ENCODE measurements around the gene NT5DC4.

- TF ChIP-seq, protein P1, sequence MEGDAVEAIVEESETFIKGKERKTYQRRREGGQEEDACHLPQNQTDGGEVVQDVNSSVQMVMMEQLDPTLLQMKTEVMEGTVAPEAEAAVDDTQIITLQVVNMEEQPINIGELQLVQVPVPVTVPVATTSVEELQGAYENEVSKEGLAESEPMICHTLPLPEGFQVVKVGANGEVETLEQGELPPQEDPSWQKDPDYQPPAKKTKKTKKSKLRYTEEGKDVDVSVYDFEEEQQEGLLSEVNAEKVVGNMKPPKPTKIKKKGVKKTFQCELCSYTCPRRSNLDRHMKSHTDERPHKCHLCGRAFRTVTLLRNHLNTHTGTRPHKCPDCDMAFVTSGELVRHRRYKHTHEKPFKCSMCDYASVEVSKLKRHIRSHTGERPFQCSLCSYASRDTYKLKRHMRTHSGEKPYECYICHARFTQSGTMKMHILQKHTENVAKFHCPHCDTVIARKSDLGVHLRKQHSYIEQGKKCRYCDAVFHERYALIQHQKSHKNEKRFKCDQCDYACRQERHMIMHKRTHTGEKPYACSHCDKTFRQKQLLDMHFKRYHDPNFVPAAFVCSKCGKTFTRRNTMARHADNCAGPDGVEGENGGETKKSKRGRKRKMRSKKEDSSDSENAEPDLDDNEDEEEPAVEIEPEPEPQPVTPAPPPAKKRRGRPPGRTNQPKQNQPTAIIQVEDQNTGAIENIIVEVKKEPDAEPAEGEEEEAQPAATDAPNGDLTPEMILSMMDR (IDR thresholded peaks at IDR 0.05), result no peak
- TF ChIP-seq POLR2AphosphoS5 (IDR thresholded peaks at IDR 0.05; ENCODE audit: low read depth, low read length), result no peak
- no peak for TF ChIP-seq REST (IDR thresholded peaks at IDR 0.05; ENCODE audit: insufficient read depth in 1 of 2, low read depth in 2 of 2, low read length in 1 of 2)
These were observed 37.0 kb upstream of the NT5DC4 start for GRCh38 chr2:112683550-112684414.

All from Panc1 (cell line).